GM23338 (cell line): Measurements from ENCODE around the gene SLC12A7. TPM values are rescaled to one million over a fixed set of nuclear protein-coding genes. Genes with fewer than 3 reads are reported as not detected.

Source experiments
- ATAC-seq: fragments of 200-7000 bp; cut with Tn5 transposase; 3 replicates; pipeline ENCODE4 v1.9.1; 2020
- DNase-seq: peaks from one replicate; pipeline ENCODE4 v3.0.0-alpha.2; 2015; ENCODE audit warnings: low spot score
- H2AFZ ChIP-seq: fragments of 200-600 bp; sonication (generic); 2 replicates; pipeline ENCODE4 v1.8.0; 2016; ENCODE audit warnings: antibody characterized with exemption, mild to moderate bottlenecking, moderate library complexity
- H3F3A ChIP-seq: fragments of 200-600 bp; sonication (generic); replicated peaks from 2 replicates; pipeline ENCODE4 v1.8.0; 2017; ENCODE audit warnings: antibody characterized with exemption, mixed run types, low read depth
- H3K27ac ChIP-seq: fragments of 200-600 bp; sonication (generic); 2 replicates; pipeline ENCODE4 v1.6.1; 2016; ENCODE audit warnings: low read depth
- H3K27me3 ChIP-seq: fragments of 200-600 bp; sonication (generic); 2 replicates; pipeline ENCODE4 v1.8.0; 2016; ENCODE audit warnings: mild to moderate bottlenecking, mixed run types, moderate library complexity; ENCODE audit not compliant: insufficient read depth
- H3K36me3 ChIP-seq: fragments of 200-600 bp; sonication (generic); 2 replicates; pipeline ENCODE4 v1.8.0; 2016; ENCODE audit warnings: mild to moderate bottlenecking; ENCODE audit not compliant: insufficient read depth
- H3K4me1 ChIP-seq: fragments of 200-600 bp; sonication (generic); 2 replicates; pipeline ENCODE4 v1.8.0; 2016; ENCODE audit warnings: mild to moderate bottlenecking, moderate library complexity; ENCODE audit not compliant: insufficient read depth
- H3K4me2 ChIP-seq: fragments of 200-600 bp; sonication (generic); 2 replicates; pipeline ENCODE4 v1.7.1; 2017; ENCODE audit warnings: mixed run types
- H3K4me3 ChIP-seq: fragments of 200-600 bp; sonication (generic); 2 replicates; pipeline ENCODE4 v1.6.1; 2016; ENCODE audit warnings: mixed run types
- H3K79me2 ChIP-seq: fragments of 200-600 bp; sonication (generic); replicated peaks from 2 replicates; pipeline ENCODE4 v1.8.0; 2017; ENCODE audit warnings: mild to moderate bottlenecking; ENCODE audit not compliant: insufficient read depth
- H3K9me2 ChIP-seq: fragments of 200-600 bp; sonication (generic); 2 replicates; pipeline ENCODE4 v1.8.0; 2017; ENCODE audit not compliant: insufficient read depth
- H4K20me1 ChIP-seq: fragments of 200-600 bp; sonication (generic); replicated peaks from 2 replicates; pipeline ENCODE4 v1.8.0; 2017; ENCODE audit warnings: mild to moderate bottlenecking; ENCODE audit not compliant: insufficient read depth
- H3K27ac Mint-ChIP-seq: 2 replicates; pipeline ENCODE4 v1.8.0; 2020; ENCODE audit warnings: inconsistent platforms, mild to moderate bottlenecking, moderate library complexity, mixed read lengths
- H3K27me3 Mint-ChIP-seq: 3 replicates; pipeline ENCODE4 v1.8.0; 2022; ENCODE audit warnings: low read depth, mild to moderate bottlenecking, moderate library complexity, mixed read lengths, inconsistent platforms; ENCODE audit not compliant: insufficient read depth, poor library complexity
- H3K36me3 Mint-ChIP-seq: 3 replicates; pipeline ENCODE4 v1.8.0; 2021; ENCODE audit warnings: low read depth, mild to moderate bottlenecking, inconsistent platforms, moderate library complexity, mixed read lengths
- H3K4me1 Mint-ChIP-seq: 3 replicates; pipeline ENCODE4 v1.8.0; 2020; ENCODE audit warnings: mild to moderate bottlenecking, inconsistent platforms, mixed read lengths
- H3K4me3 Mint-ChIP-seq: 3 replicates; pipeline ENCODE4 v1.8.0; 2021; ENCODE audit warnings: moderate library complexity, mild to moderate bottlenecking, inconsistent platforms, mixed read lengths
- H3K9me3 Mint-ChIP-seq: 3 replicates; pipeline ENCODE4 v1.8.0; 2020; ENCODE audit warnings: moderate library complexity, mild to moderate bottlenecking, inconsistent platforms, mixed read lengths
- JUNB ChIP-seq: IDR thresholded peaks from one replicate; pipeline ENCODE4 v1.6.1; 2016; ENCODE audit warnings: antibody characterized with exemption; ENCODE audit not compliant: unreplicated experiment
- NANOG ChIP-seq: IDR thresholded peaks from 2 replicates; pipeline ENCODE4 v1.6.1; 2016; ENCODE audit warnings: antibody characterized with exemption, borderline replicate concordance
- STAT1 ChIP-seq: IDR thresholded peaks from one replicate; pipeline ENCODE4 v1.6.1; 2016; ENCODE audit warnings: antibody characterized with exemption; ENCODE audit not compliant: unreplicated experiment
- ZNF114 ChIP-seq: fragments of 250-450 bp; sonication (Bioruptor Pico); IDR thresholded peaks from 2 replicates; pipeline ENCODE4 v1.5.0; 2020; ENCODE audit warnings: mild to moderate bottlenecking, moderate library complexity
- polyA plus RNA-seq: library from polyadenylated mRNA; unstranded; fragments of >200 nt; fragmentation: Nextera tagmentation; extraction: Ambion mirVana; gene quantifications from 2 replicates; pipeline ENCODE4 v1.2.1, GENCODE V29; 2016
- total RNA-seq: library from RNA; depleted of rRNA; stranded (reverse); fragments of >200 nt; shearing (Covaris generic); gene quantifications from 2 replicates; pipeline ENCODE4 v1.2.3, GENCODE V29; 2014
- TF ChIP-seq, protein P1 (sequence below): IDR thresholded peaks from 2 replicates; pipeline ENCODE4 v1.6.1; 2016; ENCODE audit warnings: antibody characterized with exemption
- TF ChIP-seq, protein P2 (sequence below), 2 experiments: fragments of 200-600 bp in 1 of 2; sonication (generic) in 1 of 2; conservative IDR thresholded peaks; 2 replicates each; pipeline versions ENCODE4 v1.5.1 to v1.6.1; 2016 to 2017; ENCODE audit warnings: antibody characterized with exemption in 2 of 2, low read depth in 2 of 2, mild to moderate bottlenecking in 2 of 2, moderate library complexity in 1 of 2
- TF ChIP-seq, protein P3 (sequence below): fragments of 250-450 bp; sonication (Bioruptor Pico); IDR thresholded peaks from 2 replicates; pipeline ENCODE4 v1.5.0; 2020; ENCODE audit warnings: mild to moderate bottlenecking, moderate library complexity

The SLC12A7 gene
- total and polyA plus RNA-seq, 2 experiments from 2014 or later, result 7.4 to 32.2 TPM

DNA sequence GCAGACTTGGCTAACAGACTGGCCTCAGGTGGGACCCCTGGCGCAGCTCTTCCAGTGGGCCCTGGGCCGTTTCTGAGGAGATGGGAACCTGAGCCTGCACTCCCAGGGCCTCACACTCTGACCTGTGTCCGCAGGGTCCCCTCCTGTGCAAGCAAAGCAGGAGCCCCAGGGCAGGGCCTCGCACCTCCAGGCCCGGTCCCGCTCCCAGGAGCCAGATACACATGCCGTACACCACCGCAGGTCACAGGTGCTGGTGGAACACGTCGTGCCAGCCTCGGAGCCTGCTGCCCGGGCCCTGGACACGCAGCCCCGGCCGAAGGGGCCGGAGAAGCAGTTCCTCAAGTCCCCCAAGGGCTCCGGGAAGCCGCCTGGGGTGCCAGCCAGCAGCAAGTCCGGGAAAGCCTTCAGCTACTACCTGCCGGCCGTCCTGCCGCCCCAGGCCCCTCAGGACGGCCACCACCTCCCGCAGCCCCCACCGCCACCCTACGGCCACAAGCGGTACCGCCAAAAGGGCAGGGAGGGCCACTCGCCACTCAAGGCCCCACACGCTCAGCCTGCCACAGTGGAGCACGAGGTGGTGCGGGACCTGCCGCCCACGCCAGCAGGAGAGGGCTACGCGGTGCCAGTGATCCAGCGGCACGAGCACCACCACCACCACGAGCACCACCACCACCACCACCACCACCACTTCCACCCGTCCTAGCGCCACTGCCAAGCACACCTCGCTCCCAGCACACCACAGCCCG lies 74.0 kb downstream of the SLC12A7 start:
- Histone ChIP-seq H4K20me1 (no peaks in the 10 kb centered on the region), H3K4me2 (no peak overlapping the region), H3K36me3 (no peaks in the 10 kb centered on the region), H3K9me2 (no peaks in the 10 kb centered on the region), H3K27ac (no peak overlapping the region), H3F3A (no peaks in the 10 kb centered on the region), H3K4me1 (no peaks in the 10 kb centered on the region), H3K79me2 (no peaks in the 10 kb centered on the region), H3K4me3 (no peak overlapping the region), H2AFZ (no peak overlapping the region), H3K27me3 (no peaks in the 10 kb centered on the region)
- H3K27ac Mint-ChIP-seq, result no peak overlapping the region
- H3K9me3 Mint-ChIP-seq, result peaks cover 36% of the 10 kb centered on the region
- H3K27me3 Mint-ChIP-seq, result peaks cover 5% of the 10 kb centered on the region
- H3K4me3 Mint-ChIP-seq, result no peak overlapping the region
- peaks cover 3% of the 10 kb centered on the region; the same call in 2 of the 3 replicates for H3K4me1 Mint-ChIP-seq
- ATAC-seq (peak; percentile 51), DNase-seq (no peak)
- TF ChIP-seq, protein P1, sequence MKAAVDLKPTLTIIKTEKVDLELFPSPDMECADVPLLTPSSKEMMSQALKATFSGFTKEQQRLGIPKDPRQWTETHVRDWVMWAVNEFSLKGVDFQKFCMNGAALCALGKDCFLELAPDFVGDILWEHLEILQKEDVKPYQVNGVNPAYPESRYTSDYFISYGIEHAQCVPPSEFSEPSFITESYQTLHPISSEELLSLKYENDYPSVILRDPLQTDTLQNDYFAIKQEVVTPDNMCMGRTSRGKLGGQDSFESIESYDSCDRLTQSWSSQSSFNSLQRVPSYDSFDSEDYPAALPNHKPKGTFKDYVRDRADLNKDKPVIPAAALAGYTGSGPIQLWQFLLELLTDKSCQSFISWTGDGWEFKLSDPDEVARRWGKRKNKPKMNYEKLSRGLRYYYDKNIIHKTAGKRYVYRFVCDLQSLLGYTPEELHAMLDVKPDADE, result no peak
- TF ChIP-seq, protein P2, sequence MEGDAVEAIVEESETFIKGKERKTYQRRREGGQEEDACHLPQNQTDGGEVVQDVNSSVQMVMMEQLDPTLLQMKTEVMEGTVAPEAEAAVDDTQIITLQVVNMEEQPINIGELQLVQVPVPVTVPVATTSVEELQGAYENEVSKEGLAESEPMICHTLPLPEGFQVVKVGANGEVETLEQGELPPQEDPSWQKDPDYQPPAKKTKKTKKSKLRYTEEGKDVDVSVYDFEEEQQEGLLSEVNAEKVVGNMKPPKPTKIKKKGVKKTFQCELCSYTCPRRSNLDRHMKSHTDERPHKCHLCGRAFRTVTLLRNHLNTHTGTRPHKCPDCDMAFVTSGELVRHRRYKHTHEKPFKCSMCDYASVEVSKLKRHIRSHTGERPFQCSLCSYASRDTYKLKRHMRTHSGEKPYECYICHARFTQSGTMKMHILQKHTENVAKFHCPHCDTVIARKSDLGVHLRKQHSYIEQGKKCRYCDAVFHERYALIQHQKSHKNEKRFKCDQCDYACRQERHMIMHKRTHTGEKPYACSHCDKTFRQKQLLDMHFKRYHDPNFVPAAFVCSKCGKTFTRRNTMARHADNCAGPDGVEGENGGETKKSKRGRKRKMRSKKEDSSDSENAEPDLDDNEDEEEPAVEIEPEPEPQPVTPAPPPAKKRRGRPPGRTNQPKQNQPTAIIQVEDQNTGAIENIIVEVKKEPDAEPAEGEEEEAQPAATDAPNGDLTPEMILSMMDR (conservative IDR thresholded peaks at IDR 0.05; ENCODE audit: low read depth in 2 of 2), result peak in 1 of 2 experiments; percentile 41; a peak in 2 of 4 replicates
- H3K36me3 Mint-ChIP-seq, result peaks cover 32% of the 10 kb centered on the region

DNA sequence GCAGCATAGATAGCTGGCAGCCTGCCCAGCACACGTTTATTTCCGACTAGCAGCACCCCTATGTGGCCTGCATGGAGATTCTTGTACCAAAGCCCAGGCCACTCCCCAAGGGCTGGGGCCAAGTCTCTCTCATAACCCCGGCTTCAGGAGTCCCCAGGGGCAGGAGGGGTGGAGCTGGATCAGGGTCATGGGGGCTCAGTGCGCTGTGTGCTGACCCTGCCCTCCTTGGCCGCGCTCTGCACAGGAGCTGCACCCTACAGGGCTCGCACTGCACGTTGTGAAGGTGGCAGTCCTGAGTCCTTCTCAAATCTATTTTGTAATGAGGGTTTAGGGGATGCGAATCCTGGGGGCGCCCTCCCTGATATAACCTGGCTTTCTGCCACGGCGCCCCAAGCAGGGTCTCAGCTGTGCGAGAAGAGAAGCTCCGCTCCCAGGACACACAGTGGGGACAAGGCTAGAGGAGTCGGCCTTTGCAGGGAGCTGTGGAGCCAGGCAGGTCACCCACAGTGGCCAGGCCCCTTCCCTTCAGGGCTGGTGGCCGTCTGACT lies 74.7 kb downstream of the SLC12A7 start:
- ATAC-seq, result no peak; the same call in 2 of the 3 replicates
- Histone ChIP-seq H3F3A (no peaks in the 10 kb centered on the region), H3K27ac (no peak overlapping the region), H3K36me3 (no peaks in the 10 kb centered on the region), H3K79me2 (no peaks in the 10 kb centered on the region), H3K4me1 (no peaks in the 10 kb centered on the region), H3K4me2 (no peak overlapping the region), H3K9me2 (no peaks in the 10 kb centered on the region), H4K20me1 (no peaks in the 10 kb centered on the region), H3K4me3 (no peak overlapping the region), H3K27me3 (no peaks in the 10 kb centered on the region), H2AFZ (no peak overlapping the region)
- Mint-ChIP-seq H3K27me3 (peaks cover 5% of the 10 kb centered on the region), H3K4me1 (peaks cover 3% of the 10 kb centered on the region; the same call in 2 of the 3 replicates), H3K27ac (no peak overlapping the region), H3K36me3 (peaks cover 26% of the 10 kb centered on the region), H3K9me3 (peaks cover 30% of the 10 kb centered on the region), H3K4me3 (no peak overlapping the region)
- no peak for DNase-seq
- TF ChIP-seq, protein P2 (conservative IDR thresholded peaks at IDR 0.05; ENCODE audit: low read depth in 2 of 2), result no peak
- TF ChIP-seq, protein P3, sequence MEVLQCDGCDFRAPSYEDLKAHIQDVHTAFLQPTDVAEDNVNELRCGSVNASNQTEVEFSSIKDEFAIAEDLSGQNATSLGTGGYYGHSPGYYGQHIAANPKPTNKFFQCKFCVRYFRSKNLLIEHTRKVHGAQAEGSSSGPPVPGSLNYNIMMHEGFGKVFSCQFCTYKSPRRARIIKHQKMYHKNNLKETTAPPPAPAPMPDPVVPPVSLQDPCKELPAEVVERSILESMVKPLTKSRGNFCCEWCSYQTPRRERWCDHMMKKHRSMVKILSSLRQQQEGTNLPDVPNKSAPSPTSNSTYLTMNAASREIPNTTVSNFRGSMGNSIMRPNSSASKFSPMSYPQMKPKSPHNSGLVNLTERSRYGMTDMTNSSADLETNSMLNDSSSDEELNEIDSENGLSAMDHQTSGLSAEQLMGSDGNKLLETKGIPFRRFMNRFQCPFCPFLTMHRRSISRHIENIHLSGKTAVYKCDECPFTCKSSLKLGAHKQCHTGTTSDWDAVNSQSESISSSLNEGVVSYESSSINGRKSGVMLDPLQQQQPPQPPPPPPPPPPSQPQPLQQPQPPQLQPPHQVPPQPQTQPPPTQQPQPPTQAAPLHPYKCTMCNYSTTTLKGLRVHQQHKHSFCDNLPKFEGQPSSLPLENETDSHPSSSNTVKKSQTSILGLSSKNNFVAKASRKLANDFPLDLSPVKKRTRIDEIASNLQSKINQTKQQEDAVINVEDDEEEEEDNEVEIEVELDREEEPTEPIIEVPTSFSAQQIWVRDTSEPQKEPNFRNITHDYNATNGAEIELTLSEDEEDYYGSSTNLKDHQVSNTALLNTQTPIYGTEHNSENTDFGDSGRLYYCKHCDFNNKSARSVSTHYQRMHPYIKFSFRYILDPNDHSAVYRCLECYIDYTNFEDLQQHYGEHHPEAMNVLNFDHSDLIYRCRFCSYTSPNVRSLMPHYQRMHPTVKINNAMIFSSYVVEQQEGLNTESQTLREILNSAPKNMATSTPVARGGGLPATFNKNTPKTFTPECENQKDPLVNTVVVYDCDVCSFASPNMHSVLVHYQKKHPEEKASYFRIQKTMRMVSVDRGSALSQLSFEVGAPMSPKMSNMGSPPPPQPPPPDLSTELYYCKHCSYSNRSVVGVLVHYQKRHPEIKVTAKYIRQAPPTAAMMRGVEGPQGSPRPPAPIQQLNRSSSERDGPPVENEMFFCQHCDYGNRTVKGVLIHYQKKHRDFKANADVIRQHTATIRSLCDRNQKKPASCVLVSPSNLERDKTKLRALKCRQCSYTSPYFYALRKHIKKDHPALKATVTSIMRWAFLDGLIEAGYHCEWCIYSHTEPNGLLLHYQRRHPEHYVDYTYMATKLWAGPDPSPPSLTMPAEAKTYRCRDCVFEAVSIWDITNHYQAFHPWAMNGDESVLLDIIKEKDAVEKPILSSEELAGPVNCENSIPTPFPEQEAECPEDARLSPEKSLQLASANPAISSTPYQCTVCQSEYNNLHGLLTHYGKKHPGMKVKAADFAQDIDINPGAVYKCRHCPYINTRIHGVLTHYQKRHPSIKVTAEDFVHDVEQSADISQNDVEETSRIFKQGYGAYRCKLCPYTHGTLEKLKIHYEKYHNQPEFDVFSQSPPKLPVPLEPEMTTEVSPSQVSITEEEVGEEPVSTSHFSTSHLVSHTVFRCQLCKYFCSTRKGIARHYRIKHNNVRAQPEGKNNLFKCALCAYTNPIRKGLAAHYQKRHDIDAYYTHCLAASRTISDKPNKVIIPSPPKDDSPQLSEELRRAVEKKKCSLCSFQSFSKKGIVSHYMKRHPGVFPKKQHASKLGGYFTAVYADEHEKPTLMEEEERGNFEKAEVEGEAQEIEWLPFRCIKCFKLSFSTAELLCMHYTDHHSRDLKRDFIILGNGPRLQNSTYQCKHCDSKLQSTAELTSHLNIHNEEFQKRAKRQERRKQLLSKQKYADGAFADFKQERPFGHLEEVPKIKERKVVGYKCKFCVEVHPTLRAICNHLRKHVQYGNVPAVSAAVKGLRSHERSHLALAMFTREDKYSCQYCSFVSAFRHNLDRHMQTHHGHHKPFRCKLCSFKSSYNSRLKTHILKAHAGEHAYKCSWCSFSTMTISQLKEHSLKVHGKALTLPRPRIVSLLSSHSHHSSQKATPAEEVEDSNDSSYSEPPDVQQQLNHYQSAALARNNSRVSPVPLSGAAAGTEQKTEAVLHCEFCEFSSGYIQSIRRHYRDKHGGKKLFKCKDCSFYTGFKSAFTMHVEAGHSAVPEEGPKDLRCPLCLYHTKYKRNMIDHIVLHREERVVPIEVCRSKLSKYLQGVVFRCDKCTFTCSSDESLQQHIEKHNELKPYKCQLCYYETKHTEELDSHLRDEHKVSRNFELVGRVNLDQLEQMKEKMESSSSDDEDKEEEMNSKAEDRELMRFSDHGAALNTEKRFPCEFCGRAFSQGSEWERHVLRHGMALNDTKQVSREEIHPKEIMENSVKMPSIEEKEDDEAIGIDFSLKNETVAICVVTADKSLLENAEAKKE, result no peak
- TF ChIP-seq JUNB (no peak), ZNF114 (no peak), NANOG (no peak), STAT1 (no peak)
